Measurements from ENCODE around the gene CHURC1. TPM values are rescaled to one million over a fixed set of nuclear protein-coding genes. Genes with fewer than 3 reads are reported as not detected.

The CHURC1 gene
- total RNA-seq, 1 experiment from 2014 or later = 52.6 TPM

DNA sequence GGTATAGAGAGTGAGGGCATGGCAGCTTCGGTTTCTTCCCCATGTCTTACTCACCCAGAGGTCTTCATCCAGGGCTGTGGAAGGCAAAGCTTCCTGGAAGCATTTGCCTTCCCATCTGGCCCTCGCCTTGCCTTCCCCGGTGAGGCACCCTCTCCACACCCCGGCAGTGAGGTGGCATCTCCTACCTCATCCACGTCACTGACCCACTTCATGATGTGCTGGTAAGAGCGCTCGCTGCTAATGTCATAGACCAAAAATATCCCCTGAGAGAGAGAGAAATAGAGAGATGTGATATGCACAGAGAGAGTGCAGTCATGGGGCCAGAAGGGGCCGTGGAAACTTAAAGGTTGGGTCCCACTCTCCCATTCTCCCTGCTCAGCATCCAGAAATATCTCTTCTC, 36.6 kb downstream of the CHURC1 start:
- no peak for DNase-seq
- H3K36me3 Mint-ChIP-seq (ENCODE audit: insufficient read depth, unreplicated experiment) = peaks cover 60% of the 10 kb centered on the region
- no TSS peak for BruUV-seq (replicated peaks)
- no peaks in the 10 kb centered on the region for H3K27me3 ChIP-seq (replicated peaks; ENCODE audit: control insufficient read depth, insufficient read depth, low read length)
- TF ChIP-seq, protein P1, sequence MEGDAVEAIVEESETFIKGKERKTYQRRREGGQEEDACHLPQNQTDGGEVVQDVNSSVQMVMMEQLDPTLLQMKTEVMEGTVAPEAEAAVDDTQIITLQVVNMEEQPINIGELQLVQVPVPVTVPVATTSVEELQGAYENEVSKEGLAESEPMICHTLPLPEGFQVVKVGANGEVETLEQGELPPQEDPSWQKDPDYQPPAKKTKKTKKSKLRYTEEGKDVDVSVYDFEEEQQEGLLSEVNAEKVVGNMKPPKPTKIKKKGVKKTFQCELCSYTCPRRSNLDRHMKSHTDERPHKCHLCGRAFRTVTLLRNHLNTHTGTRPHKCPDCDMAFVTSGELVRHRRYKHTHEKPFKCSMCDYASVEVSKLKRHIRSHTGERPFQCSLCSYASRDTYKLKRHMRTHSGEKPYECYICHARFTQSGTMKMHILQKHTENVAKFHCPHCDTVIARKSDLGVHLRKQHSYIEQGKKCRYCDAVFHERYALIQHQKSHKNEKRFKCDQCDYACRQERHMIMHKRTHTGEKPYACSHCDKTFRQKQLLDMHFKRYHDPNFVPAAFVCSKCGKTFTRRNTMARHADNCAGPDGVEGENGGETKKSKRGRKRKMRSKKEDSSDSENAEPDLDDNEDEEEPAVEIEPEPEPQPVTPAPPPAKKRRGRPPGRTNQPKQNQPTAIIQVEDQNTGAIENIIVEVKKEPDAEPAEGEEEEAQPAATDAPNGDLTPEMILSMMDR (IDR thresholded peaks at IDR 0.05; ENCODE audit: insufficient read depth in 1 of 2, low read depth in 1 of 2, low read length in 1 of 2, severe bottlenecking in 1 of 2, unreplicated experiment in 1 of 2) = no peak
- H3K4me1 ChIP-seq = no peaks in the 10 kb centered on the region
- no peaks in the 10 kb centered on the region for H3K9me3 Mint-ChIP-seq (ENCODE audit: unreplicated experiment)
- peaks cover 2% of the 10 kb centered on the region; the same call in 1 of the 2 replicates for H3K36me3 ChIP-seq (ENCODE audit: control insufficient read depth, insufficient read depth, low read length)
- no peaks in the 10 kb centered on the region for H3K27me3 Mint-ChIP-seq (ENCODE audit: insufficient read depth, unreplicated experiment)
- H3K27ac Mint-ChIP-seq (ENCODE audit: unreplicated experiment) = no peak overlapping the region
- no peaks in the 10 kb centered on the region for H3K9me3 ChIP-seq
- H3K4me1 Mint-ChIP-seq (ENCODE audit: low read depth, unreplicated experiment) = no peaks in the 10 kb centered on the region
- CTCF ChIA-PET = no interaction called here
- no peak overlapping the region for H3K4me3 Mint-ChIP-seq (ENCODE audit: unreplicated experiment)
- POLR2A ChIA-PET = no interaction called here
- no peak overlapping the region for H3K4me3 ChIP-seq (ENCODE audit: low read depth, low read length)
- intact Hi-C loops (cut with micrococcal nuclease; ENCODE audit: unreplicated experiment) = no loop called here

DNA sequence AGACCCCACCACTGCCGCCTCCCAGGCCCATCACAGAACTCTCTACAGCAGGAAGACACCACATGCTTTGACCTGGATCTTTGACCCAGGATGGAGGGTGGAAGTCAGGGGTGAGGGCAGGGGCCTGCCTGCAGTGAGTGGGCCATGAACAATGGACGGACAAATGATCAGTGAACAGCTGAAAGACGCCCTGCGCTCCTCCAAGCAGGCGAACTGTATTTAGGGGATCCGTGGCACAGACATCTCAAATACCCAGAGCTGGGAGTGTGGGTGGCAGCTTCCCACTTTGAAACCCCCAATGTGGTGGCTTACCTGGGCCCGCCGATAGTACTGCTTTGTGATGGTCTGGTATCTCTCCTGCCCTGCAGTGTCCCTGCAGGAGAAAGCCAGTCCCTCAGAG, 37.0 kb downstream of the CHURC1 start:
- no peaks in the 10 kb centered on the region for H3K9me3 ChIP-seq
- H3K27me3 Mint-ChIP-seq (ENCODE audit: insufficient read depth, unreplicated experiment) = no peaks in the 10 kb centered on the region
- no peaks in the 10 kb centered on the region for H3K4me1 ChIP-seq
- TF ChIP-seq, protein P1 (IDR thresholded peaks at IDR 0.05; ENCODE audit: insufficient read depth in 1 of 2, low read depth in 1 of 2, low read length in 1 of 2, severe bottlenecking in 1 of 2, unreplicated experiment in 1 of 2) = no peak
- no peak overlapping the region for H3K4me3 ChIP-seq (ENCODE audit: low read depth, low read length)
- no peaks in the 10 kb centered on the region for H3K4me1 Mint-ChIP-seq (ENCODE audit: low read depth, unreplicated experiment)
- ChIA-PET POLR2A (no interaction called here), CTCF (no interaction called here)
- H3K27ac Mint-ChIP-seq (ENCODE audit: unreplicated experiment) = no peak overlapping the region
- H3K36me3 Mint-ChIP-seq (ENCODE audit: insufficient read depth, unreplicated experiment) = peaks cover 59% of the 10 kb centered on the region
- peaks cover under 1% of the 10 kb centered on the region; the same call in 1 of the 2 replicates for H3K36me3 ChIP-seq (ENCODE audit: control insufficient read depth, insufficient read depth, low read length)
- DNase-seq = no peak
- no peaks in the 10 kb centered on the region for H3K27me3 ChIP-seq (replicated peaks; ENCODE audit: control insufficient read depth, insufficient read depth, low read length)
- intact Hi-C loops (cut with micrococcal nuclease; ENCODE audit: unreplicated experiment) = no loop called here
- BruUV-seq (replicated peaks) = no TSS peak
- no peak overlapping the region for H3K4me3 Mint-ChIP-seq (ENCODE audit: unreplicated experiment)
- H3K9me3 Mint-ChIP-seq (ENCODE audit: unreplicated experiment) = no peaks in the 10 kb centered on the region

GRCh38 chr14:64951724-64952123, 37.5 kb downstream of the CHURC1 start:
- no TSS peak for BruUV-seq (replicated peaks)
- DNase-seq = no peak
- Mint-ChIP-seq H3K36me3 (ENCODE audit: insufficient read depth, unreplicated experiment) (peaks cover 59% of the 10 kb centered on the region), H3K27me3 (ENCODE audit: insufficient read depth, unreplicated experiment) (no peaks in the 10 kb centered on the region), H3K4me1 (ENCODE audit: low read depth, unreplicated experiment) (no peaks in the 10 kb centered on the region), H3K27ac (ENCODE audit: unreplicated experiment) (no peak overlapping the region), H3K9me3 (ENCODE audit: unreplicated experiment) (no peaks in the 10 kb centered on the region), H3K4me3 (ENCODE audit: unreplicated experiment) (no peak overlapping the region)
- intact Hi-C loops (cut with micrococcal nuclease; ENCODE audit: unreplicated experiment) = no loop called here
- POLR2A ChIA-PET = no interaction called here
- Histone ChIP-seq H3K27me3 (replicated peaks; ENCODE audit: control insufficient read depth, insufficient read depth, low read length) (no peaks in the 10 kb centered on the region), H3K9me3 (no peaks in the 10 kb centered on the region), H3K4me1 (no peaks in the 10 kb centered on the region), H3K36me3 (ENCODE audit: control insufficient read depth, insufficient read depth, low read length) (no peaks in the 10 kb centered on the region), H3K4me3 (ENCODE audit: low read depth, low read length) (no peak overlapping the region)
- CTCF ChIA-PET = no interaction called here
- TF ChIP-seq, protein P1 (IDR thresholded peaks at IDR 0.05; ENCODE audit: insufficient read depth in 1 of 2, low read depth in 1 of 2, low read length in 1 of 2, severe bottlenecking in 1 of 2, unreplicated experiment in 1 of 2) = no peak
